Endothelial cell of umbilical vein (primary cell): ENCODE measurements around the gene EFTUD2. TPM values are rescaled to one million over a fixed set of nuclear protein-coding genes. Genes with fewer than 3 reads are reported as not detected.

Experiments used
- BruUV-seq: library from RNA; stranded (reverse); fragments of 400-500 nt; replicated peaks from 2 replicates; lab custom pipeline; 2021; lab: Mats Ljungman, UMichigan
- CTCF ChIA-PET: fragments of 300-600, 350-600 bp; sonication (Branson Sonifier 250); formaldehyde crosslinking; loops from one replicate; lab custom pipeline; 2021; ENCODE audit warnings: antibody characterized with exemption, inconsistent platforms; lab: Charles Lee
- POLR2A ChIA-PET: fragments of 300-600, 350-600 bp; sonication (Branson Sonifier 250); formaldehyde crosslinking; loops from one replicate; lab custom pipeline; 2021; ENCODE audit warnings: antibody characterized with exemption, inconsistent platforms; lab: Charles Lee
- DNase-seq: peaks from one replicate; pipeline ENCODE4 v3.0.0-alpha.2; 2011; ENCODE audit warnings: low read depth, low spot score
- FAIRE-seq: peaks from 2 replicates; lab custom pipeline; 2011; peaks lifted over from hg19 to GRCh38; lab: Jason Lieb, UNC
- H2AFZ ChIP-seq: 2 replicates; pipeline ENCODE4 v1.6.0; 2012; ENCODE audit warnings: low read depth, low read length, control low read depth, inconsistent platforms
- H3K27ac ChIP-seq: 2 replicates; pipeline ENCODE4 v1.5.1; 2011; ENCODE audit warnings: low read depth, mild to moderate bottlenecking, control low read depth, low read length, moderate library complexity; ENCODE audit not compliant: insufficient read depth
- H3K27me3 ChIP-seq, 2 experiments: 2 replicates each; pipeline versions ENCODE4 v1.6.0 to v1.6.1; 2011; ENCODE audit warnings: low read length in 2 of 2, mixed read lengths in 1 of 2; ENCODE audit not compliant: control insufficient read depth in 2 of 2, insufficient read depth in 2 of 2
- H3K36me3 ChIP-seq, 2 experiments: 2 replicates in 1 of 2; 3 replicates in 1 of 2; pipeline ENCODE4 v1.5.1; 2011; ENCODE audit warnings: low read length in 2 of 2, mild to moderate bottlenecking in 1 of 2, moderate library complexity in 1 of 2; ENCODE audit not compliant: control insufficient read depth in 2 of 2, insufficient read depth in 2 of 2; ENCODE audit errors: extremely low read depth in 1 of 2
- H3K4me1 ChIP-seq: 3 replicates; pipeline ENCODE4 v1.5.1; 2011; ENCODE audit warnings: mild to moderate bottlenecking, low read length; ENCODE audit not compliant: control insufficient read depth, insufficient read depth; ENCODE audit errors: extremely low read depth
- H3K4me2 ChIP-seq: 2 replicates; pipeline ENCODE4 v1.6.1; 2011; ENCODE audit warnings: low read length, control low read depth, mixed read lengths; ENCODE audit not compliant: insufficient read depth
- H3K4me3 ChIP-seq, 3 experiments: fragments of 200-600 bp in 1 of 3; sonication (generic), shearing (Covaris generic) in 1 of 3; replicated peaks in 1 of 3; 2 replicates each; pipeline ENCODE4 v1.5.1; 2011 to 2016; ENCODE audit warnings: control low read depth in 3 of 3, low read length in 3 of 3, mild to moderate bottlenecking in 2 of 3, inconsistent platforms in 1 of 3, low read depth in 1 of 3, moderate library complexity in 1 of 3; ENCODE audit not compliant: insufficient read depth in 1 of 3
- H3K79me2 ChIP-seq: 2 replicates; pipeline ENCODE4 v1.6.0; 2012; ENCODE audit warnings: low read length, inconsistent platforms; ENCODE audit not compliant: control insufficient read depth, insufficient read depth
- H3K9ac ChIP-seq: replicated peaks from 2 replicates; pipeline ENCODE3; 2011; ENCODE audit warnings: low read length, control low read depth; ENCODE audit not compliant: insufficient read depth; ENCODE audit errors: extremely low read depth
- H3K9me1 ChIP-seq: replicated peaks from 3 replicates; pipeline ENCODE4 v1.6.0; 2011; ENCODE audit warnings: mild to moderate bottlenecking, low read length; ENCODE audit not compliant: control insufficient read depth, insufficient read depth; ENCODE audit errors: extremely low read depth
- H3K9me3 ChIP-seq: replicated peaks from 2 replicates; pipeline ENCODE4 v1.5.1; 2012; ENCODE audit warnings: low read length, inconsistent platforms; ENCODE audit not compliant: control insufficient read depth, insufficient read depth
- H4K20me1 ChIP-seq: replicated peaks from 2 replicates; pipeline ENCODE3; 2011; ENCODE audit warnings: mild to moderate bottlenecking, low read length; ENCODE audit not compliant: control insufficient read depth, insufficient read depth; ENCODE audit errors: extremely low read depth
- CTCF ChIP-seq, 2 donors: IDR thresholded peaks; 1 replicate in 1 of 2; 2 replicates in 1 of 2; pipeline ENCODE4 v1.5.1; 2011; ENCODE audit warnings: low read length in 2 of 2, mild to moderate bottlenecking in 2 of 2, moderate library complexity in 2 of 2, control low read depth in 1 of 2, inconsistent platforms in 1 of 2, low read depth in 1 of 2; ENCODE audit not compliant: insufficient read depth in 1 of 2; ENCODE audit errors: extremely low read depth in 1 of 2
- EZH2 ChIP-seq: IDR thresholded peaks from 2 replicates; pipeline ENCODE4 v1.6.1; 2012; ENCODE audit warnings: borderline replicate concordance, low read depth, mild to moderate bottlenecking, moderate library complexity, low read length, inconsistent platforms; ENCODE audit not compliant: severe bottlenecking
- FOS ChIP-seq: IDR thresholded peaks from 2 replicates; pipeline ENCODE4 v1.6.1; 2011; ENCODE audit warnings: mild to moderate bottlenecking, low read length, moderate library complexity, borderline replicate concordance; ENCODE audit not compliant: insufficient read depth
- GATA2 ChIP-seq: IDR thresholded peaks from 2 replicates; pipeline ENCODE4 v1.7.0; 2011; ENCODE audit warnings: low read depth, mild to moderate bottlenecking, moderate library complexity, mixed read lengths, low read length; ENCODE audit not compliant: insufficient read length, insufficient read depth
- JUN ChIP-seq: IDR thresholded peaks from 2 replicates; pipeline ENCODE4 v1.6.1; 2011; ENCODE audit warnings: borderline replicate concordance, low read depth; ENCODE audit not compliant: insufficient read length, insufficient read depth
- MAX ChIP-seq: IDR thresholded peaks from 2 replicates; pipeline ENCODE4 v1.6.1; 2011; ENCODE audit not compliant: insufficient read depth, insufficient read length
- MYC ChIP-seq: IDR thresholded peaks from one replicate; pipeline ENCODE4 v1.6.1; 2011; ENCODE audit warnings: mild to moderate bottlenecking, low read depth, low read length
- POLR2A ChIP-seq: IDR thresholded peaks from 2 replicates; pipeline ENCODE4 v1.6.1; 2012; ENCODE audit warnings: low read depth, mild to moderate bottlenecking, control low read depth, low read length
- POLR2AphosphoS5 ChIP-seq: IDR thresholded peaks from 2 replicates; pipeline ENCODE4 v1.6.1; 2012; ENCODE audit warnings: low read depth, mild to moderate bottlenecking, control low read depth, low read length, moderate library complexity; ENCODE audit not compliant: insufficient read depth
- dilution Hi-C: fragments of 300-500 bp; cut with MboI; formaldehyde crosslinking; loops from one replicate; pipeline ENCODE4 v1.15.0; 2019; ENCODE audit warnings: low sequenced_read_pairs; ENCODE audit not compliant: extremely low pct_ligation_motif_present
- intact Hi-C: fragments of 100-400 bp; cut with micrococcal nuclease; formaldehyde crosslinking; loops from one replicate; pipeline ENCODE4 v1.10.0; 2022
- polyA plus RNA-seq, 4 experiments: library from polyadenylated mRNA; depleted of rRNA in 3 of 4; stranded (reverse) in 3 of 4; unstranded in 1 of 4; fragments of >200 nt; gene quantifications; 2 replicates each; pipeline versions ENCODE4 v1.2.1 to v1.2.3, GENCODE V29; 2011 to 2012; ENCODE audit warnings: missing spikeins in 1 of 4
- total RNA-seq: library from RNA; stranded (reverse); gene quantifications from 2 replicates; pipeline ENCODE4 v1.2.3, GENCODE V29; 2021

Gene EFTUD2
- total and polyA plus RNA-seq, 2 donors (not counting 3 experiments of a cell fraction or from before 2014, with no cell fraction given): 125 to 170 TPM

- POLR2A ChIA-PET: no interaction called here
- Histone ChIP-seq H3K4me3 (peak overlapping the region in 2 of 3 experiments; percentile 46 to 63), H3K4me1 (peaks cover 11% of the 10 kb centered on the region), H3K36me3 (no peaks in the 10 kb centered on the region), H4K20me1 (no peaks in the 10 kb centered on the region), H3K9me3 (no peaks in the 10 kb centered on the region), H3K9ac (no peak overlapping the region), H3K4me2 (peak overlapping the region; percentile 84), H3K9me1 (no peaks in the 10 kb centered on the region), H3K27me3 (no peaks in the 10 kb centered on the region), H3K27ac (peak overlapping the region; percentile 59), H3K79me2 (peaks cover 41% of the 10 kb centered on the region), H2AFZ (peak overlapping the region; percentile 71)
- no TSS peak for BruUV-seq
- DNase-seq: no peak
- CTCF ChIA-PET: no interaction called here
- dilution Hi-C loops: no loop called here
- FAIRE-seq: no peak
- TF ChIP-seq POLR2AphosphoS5 (no peak), CTCF (IDR thresholded peaks at IDR 0.05; ENCODE audit: extremely low read depth in 1 of 2, insufficient read depth in 1 of 2, low read depth in 1 of 2, low read length in 2 of 2) (no peak), POLR2A (no peak), MAX (no peak), EZH2 (no peak), FOS (no peak), JUN (no peak), GATA2 (no peak), MYC (no peak)
- intact Hi-C loops: no loop called here
These were observed 49.1 kb upstream of the EFTUD2 start for GRCh38 chr17:44948315-44948795.
